Measurements from ENCODE around the gene PRSS36. TPM values are rescaled to one million over a fixed set of nuclear protein-coding genes. Genes with fewer than 3 reads are reported as not detected.
"Not testable (repeated sequence)": the region's sequence is repeated elsewhere in the genome, so short reads cannot be mapped to it uniquely, and the experiment has no call there.

The PRSS36 gene
- total RNA-seq (2012; rRNA removed), result 0.25 and 0.66 TPM in 2 replicates

DNA sequence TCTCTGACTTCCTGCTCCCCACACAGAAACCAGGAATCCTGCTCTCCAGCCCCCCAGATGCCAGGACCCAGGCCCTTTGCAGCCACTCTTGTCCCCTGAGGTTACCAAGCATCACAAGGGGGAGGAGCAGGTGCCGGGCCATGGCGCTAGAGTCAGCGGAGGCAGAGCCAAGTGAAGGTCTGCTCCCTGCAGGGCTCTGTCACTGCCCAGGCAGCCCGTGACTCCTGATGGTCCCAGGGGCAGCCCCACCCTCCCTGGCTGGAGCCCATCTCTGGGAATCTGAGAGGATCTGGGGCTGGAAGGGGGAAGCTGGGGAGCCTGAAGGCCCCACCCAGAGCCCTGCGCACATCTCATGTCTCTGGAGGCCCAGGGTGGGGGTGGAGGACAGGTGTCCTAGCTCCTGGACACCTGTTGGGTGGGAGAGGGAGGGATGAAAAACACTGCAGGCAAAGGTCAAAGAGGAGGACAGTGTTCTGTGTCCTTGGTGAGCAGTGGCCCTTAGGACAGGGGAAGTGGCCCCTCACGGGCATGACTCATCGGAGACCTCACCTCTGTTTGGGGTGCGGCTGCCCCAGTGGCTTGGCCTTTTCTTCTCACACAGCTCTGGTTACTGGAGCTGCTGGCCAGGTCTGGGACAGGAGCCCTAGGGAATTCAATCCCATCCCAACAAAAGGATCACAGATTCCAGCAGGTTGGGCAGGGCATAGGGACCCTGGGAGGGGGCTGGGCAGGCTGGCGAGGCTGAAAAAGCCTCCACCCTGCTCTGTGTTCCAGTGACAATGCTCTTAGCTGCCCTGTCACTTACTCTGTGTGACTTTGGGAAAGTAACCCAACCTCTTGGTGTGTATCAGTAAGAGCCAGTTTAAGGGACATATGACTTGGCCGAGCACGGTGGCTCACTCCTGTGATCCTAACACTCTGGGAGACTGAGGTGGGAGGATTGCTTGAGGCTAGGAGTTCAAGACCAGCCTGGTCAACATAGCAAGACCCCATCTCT lies at the start of gene PRSS36:
Gene PRSS36, minus strand, starts transcription at position 173 of the 997 bp plus-strand sequence. Its CDS starts 31 bp downstream, at position 142.
- Histone ChIP-seq H3K9me3 (replicated peaks; ENCODE audit: low read length) (no peaks in the 10 kb centered on the region), H3K36me3 (ENCODE audit: insufficient read depth, low read length) (no peaks in the 10 kb centered on the region), H3K27me3 (ENCODE audit: control insufficient read depth, insufficient read depth, low read length) (peaks cover 44% of the 10 kb centered on the region), H3K4me1 (ENCODE audit: control insufficient read depth, insufficient read depth, low read length) (no peaks in the 10 kb centered on the region), H3K4me2 (ENCODE audit: low read length) (no peak within 1 kb of the TSS), H3K9ac (ENCODE audit: low read depth, low read length) (no peak within 1 kb of the TSS), H3K4me3 (ENCODE audit: low read length) (no peak within 1 kb of the TSS)

DNA sequence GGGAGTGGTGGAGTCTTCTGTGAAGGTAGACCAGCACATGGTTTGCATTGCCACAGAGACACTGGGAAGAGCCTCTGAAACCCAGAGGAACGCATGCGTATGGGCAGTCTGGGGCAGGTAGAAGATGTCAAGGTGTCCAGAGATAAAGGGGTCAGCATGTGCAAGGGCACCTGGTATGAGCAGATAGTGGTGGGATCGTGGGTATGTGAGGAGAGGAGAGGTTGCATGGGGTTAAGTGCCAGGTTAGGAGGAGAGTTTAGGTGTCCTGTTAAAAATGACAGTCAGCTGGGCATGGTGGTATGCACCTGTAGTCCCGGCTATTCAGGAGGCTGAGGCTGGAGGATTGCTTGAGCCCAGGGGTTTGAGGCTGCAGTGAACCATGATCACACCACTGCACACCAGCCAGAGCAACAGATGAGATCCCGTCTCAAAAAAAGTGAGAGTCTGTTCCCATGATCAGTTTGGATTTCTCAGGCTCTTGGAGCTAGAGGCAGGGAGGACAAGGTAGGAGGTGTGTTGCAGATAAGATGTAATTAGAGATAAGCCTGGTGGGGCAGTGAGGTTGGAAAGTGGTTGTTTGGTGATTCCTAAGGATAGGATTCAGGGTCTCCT lies 49.7 kb upstream of the PRSS36 start:
- H3K4me1 ChIP-seq (ENCODE audit: control insufficient read depth, insufficient read depth, low read length), result peaks cover 17% of the 10 kb centered on the region

DNA sequence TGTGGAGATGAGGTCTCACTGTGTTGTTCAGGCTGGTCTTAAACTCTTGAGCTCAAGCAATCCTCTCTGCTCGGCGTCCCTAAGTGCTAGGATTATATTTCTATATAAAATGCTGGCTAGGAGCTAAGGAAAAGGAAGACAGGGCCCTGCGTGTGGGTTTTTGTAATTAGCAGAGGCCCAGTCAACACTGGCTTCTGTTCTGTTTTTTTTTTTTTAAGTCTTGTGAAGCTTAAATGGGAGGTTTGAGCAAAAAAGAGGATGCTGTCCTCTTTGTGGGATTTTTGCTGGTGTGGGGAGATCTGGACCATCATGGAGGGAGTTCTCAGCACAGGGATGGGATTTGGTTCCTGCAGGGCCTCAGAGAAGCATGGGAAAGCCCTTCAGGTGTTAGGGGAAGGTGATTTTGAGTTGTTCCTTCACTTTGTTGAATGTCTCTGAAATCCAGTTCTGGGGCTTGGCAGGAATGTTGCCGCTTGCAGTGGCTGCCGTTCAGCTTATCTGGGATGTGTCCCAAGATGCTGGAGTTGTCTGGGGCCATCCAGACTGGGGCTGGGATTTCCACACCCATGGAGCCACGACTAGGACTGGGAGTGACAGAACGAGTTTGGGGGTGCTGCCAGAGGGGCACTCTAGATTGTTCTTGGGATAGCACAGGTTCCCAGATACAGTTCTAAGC lies 48.5 kb upstream of the PRSS36 start:
- Histone ChIP-seq H3K4me2 (ENCODE audit: low read length) (no peak overlapping the region), H3K36me3 (ENCODE audit: insufficient read depth, low read length) (peaks cover 49% of the 10 kb centered on the region), H3K4me3 (ENCODE audit: low read length) (no peak overlapping the region), H3K27me3 (ENCODE audit: control insufficient read depth, insufficient read depth, low read length) (no peaks in the 10 kb centered on the region), H3K9me3 (replicated peaks; ENCODE audit: low read length) (no peaks in the 10 kb centered on the region), H3K4me1 (ENCODE audit: control insufficient read depth, insufficient read depth, low read length) (peaks cover 17% of the 10 kb centered on the region), H3K9ac (ENCODE audit: low read depth, low read length) (no peak overlapping the region)

More for the DNA sequence above, 49.7 kb upstream of the PRSS36 start:
- Histone ChIP-seq H3K9ac (ENCODE audit: low read depth, low read length) (no peak overlapping the region), H3K9me3 (replicated peaks; ENCODE audit: low read length) (no peaks in the 10 kb centered on the region), H3K27me3 (ENCODE audit: control insufficient read depth, insufficient read depth, low read length) (no peaks in the 10 kb centered on the region), H3K4me3 (ENCODE audit: low read length) (no peak overlapping the region), H3K4me2 (ENCODE audit: low read length) (no peak overlapping the region), H3K36me3 (ENCODE audit: insufficient read depth, low read length) (peaks cover 37% of the 10 kb centered on the region)

DNA sequence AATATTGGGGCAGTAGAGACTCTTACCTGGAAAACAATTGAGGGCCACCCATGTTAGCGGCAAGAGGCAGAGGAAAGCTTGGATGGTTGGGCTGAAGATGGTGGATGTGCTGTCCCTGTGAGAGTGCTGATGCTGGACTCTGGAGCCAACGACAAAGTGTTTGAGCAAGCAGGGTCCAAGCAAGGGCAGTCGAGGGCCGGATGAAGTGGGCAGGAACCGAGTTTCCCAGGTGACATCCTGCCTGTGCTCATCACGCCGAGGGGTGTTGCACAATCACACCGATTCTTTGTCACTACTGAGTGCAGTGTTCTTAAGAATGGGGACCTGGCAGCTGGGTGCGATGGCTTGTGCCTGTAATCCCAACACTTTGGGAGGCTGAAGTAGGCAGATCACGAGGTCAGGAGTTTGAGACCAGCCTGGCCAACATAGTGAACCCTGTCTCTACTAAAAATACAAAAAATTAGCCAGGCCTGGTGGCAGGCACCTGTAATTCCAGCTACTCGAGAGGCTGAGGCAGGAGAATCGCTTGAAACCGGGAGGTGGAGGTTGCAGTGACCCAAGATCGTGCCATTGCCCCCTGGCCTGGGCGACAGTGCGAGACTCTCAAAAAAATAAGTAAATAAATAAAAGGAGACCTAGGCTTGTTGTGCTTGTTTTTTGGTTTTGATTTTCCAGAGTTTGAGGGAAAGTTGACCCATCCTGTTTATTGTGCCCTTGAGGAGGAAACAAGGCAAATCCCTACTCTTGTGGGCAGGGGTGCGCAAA lies 46.6 kb upstream of the PRSS36 start:
- H3K9ac ChIP-seq (ENCODE audit: low read depth, low read length), result no peak overlapping the region
- peaks cover 8% of the 10 kb centered on the region for H3K4me1 ChIP-seq (ENCODE audit: control insufficient read depth, insufficient read depth, low read length)
- H3K9me3 ChIP-seq (replicated peaks; ENCODE audit: low read length), result no peaks in the 10 kb centered on the region
- H3K4me2 ChIP-seq (ENCODE audit: low read length), result no peak overlapping the region
- H3K36me3 ChIP-seq (ENCODE audit: insufficient read depth, low read length), result peaks cover 67% of the 10 kb centered on the region
- H3K4me3 ChIP-seq (ENCODE audit: low read length), result no peak overlapping the region
- no peaks in the 10 kb centered on the region for H3K27me3 ChIP-seq (ENCODE audit: control insufficient read depth, insufficient read depth, low read length)

DNA sequence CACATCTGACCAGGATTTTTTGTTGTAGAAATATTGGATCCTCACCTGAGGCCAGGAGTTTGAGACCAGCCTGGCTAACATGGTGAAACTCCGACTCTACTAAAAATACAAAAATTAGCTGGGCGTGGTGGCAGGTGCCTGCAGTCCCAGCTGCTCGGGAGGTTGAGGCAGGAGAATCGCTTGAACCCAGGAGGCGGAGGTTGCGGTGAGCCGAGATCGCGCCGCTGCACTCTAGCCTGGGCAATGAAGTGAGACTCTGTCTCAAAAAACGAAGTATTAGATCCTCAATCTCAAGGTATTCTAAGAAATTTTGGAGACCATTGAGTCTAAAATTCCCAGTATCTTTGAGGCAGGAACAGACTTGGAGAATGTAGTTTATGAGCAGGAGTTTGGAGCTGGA lies 46.0 kb upstream of the PRSS36 start:
- not testable (repeated sequence) for H3K4me3 ChIP-seq (ENCODE audit: low read length); H3K4me2 ChIP-seq (ENCODE audit: low read length); H3K27me3 ChIP-seq (ENCODE audit: control insufficient read depth, insufficient read depth, low read length); H3K9ac ChIP-seq (ENCODE audit: low read depth, low read length); H3K4me1 ChIP-seq (ENCODE audit: control insufficient read depth, insufficient read depth, low read length); H3K9me3 ChIP-seq (replicated peaks; ENCODE audit: low read length)
- peaks cover 74% of the 10 kb centered on the region for H3K36me3 ChIP-seq (ENCODE audit: insufficient read depth, low read length)

DNA sequence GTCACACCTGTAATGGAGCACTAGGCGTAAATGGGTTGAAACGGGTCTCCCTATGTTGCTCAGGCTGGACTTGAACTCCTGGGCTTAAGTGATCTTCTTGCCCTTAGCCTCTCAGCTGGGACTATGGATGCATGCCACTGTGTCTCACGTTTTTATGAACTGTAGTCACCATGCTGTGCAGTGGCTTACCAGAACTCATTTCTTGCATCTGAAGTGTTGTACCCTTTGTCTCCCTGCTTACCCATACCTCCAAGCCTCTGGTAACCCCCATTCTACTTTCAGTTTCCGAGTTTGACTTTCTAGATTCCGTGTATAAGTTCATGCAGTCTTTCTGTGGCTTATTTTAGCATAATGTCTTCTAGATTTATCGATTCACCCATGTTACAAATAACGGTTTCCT lies 45.0 kb upstream of the PRSS36 start:
- no peaks in the 10 kb centered on the region for H3K9me3 ChIP-seq (replicated peaks; ENCODE audit: low read length)
- H3K9ac ChIP-seq (ENCODE audit: low read depth, low read length), result no peak overlapping the region
- no peak overlapping the region for H3K4me3 ChIP-seq (ENCODE audit: low read length)
- no peak overlapping the region for H3K4me2 ChIP-seq (ENCODE audit: low read length)
- H3K36me3 ChIP-seq (ENCODE audit: insufficient read depth, low read length), result peaks cover 84% of the 10 kb centered on the region
- H3K4me1 ChIP-seq (ENCODE audit: control insufficient read depth, insufficient read depth, low read length), result no peaks in the 10 kb centered on the region
- H3K27me3 ChIP-seq (ENCODE audit: control insufficient read depth, insufficient read depth, low read length), result no peaks in the 10 kb centered on the region

DNA sequence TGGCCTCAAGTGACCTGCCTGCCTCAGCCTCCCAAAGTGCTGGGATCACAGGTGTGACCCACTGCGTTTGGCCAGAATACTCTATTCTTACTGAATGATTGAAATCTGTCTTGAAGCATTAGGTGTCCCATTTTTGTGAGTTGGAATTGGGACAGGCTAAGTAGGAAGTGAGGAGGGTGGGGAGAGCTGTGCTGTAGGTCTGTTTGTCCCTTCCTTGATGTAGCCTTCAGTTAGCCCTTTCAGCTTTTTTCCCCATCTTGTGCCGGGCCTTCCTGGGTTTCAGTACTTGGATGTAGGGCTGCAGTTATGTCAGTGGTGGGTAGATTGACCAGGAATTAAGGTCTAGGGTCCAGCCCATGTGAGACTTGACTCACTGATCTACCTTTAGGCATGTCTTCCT lies 44.0 kb upstream of the PRSS36 start:
- no peak overlapping the region for H3K4me3 ChIP-seq (ENCODE audit: low read length)
- no peaks in the 10 kb centered on the region for H3K9me3 ChIP-seq (replicated peaks; ENCODE audit: low read length)
- H3K4me1 ChIP-seq (ENCODE audit: control insufficient read depth, insufficient read depth, low read length), result no peaks in the 10 kb centered on the region
- H3K9ac ChIP-seq (ENCODE audit: low read depth, low read length), result no peak overlapping the region
- H3K4me2 ChIP-seq (ENCODE audit: low read length), result no peak overlapping the region
- no peaks in the 10 kb centered on the region for H3K27me3 ChIP-seq (ENCODE audit: control insufficient read depth, insufficient read depth, low read length)
- H3K36me3 ChIP-seq (ENCODE audit: insufficient read depth, low read length), result peaks cover 85% of the 10 kb centered on the region

DNA sequence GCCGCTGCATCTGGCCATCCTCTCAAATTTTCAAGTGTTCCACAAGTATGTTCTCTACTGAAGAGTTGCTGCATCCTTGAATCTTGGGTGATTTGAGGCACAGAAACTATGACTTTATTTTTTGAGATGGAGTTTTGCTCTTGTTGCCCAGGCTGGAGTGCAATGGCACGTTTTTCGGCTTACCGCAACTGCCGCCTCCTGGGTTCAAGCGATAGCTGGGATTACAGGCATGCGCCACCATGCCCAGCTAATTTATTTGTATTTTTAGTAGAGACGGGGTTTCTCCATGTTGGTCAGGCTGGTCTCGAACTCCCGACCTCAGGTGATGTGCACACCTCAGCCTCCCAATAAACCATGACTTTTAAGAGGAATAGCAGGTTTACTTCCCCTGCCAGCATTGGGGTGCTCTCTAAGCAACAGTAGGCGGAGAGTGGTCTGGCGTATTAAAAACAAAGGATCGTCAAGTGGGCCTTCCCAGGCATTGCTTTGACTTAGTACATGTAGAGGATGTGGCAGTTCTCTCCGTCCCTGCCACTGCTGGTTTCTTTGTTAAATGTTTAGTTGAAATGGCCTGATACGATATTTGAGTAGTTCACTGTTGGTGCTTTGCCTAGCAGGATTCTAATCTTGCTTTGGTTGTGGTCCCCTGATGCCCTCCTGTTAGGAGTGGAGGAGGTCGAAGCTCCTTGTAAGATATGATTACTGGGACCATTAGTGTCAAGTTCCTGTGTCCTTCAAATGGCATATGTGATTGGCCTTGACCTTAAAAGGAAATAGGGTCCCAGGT lies 43.2 kb upstream of the PRSS36 start:
- Histone ChIP-seq H3K27me3 (ENCODE audit: control insufficient read depth, insufficient read depth, low read length) (no peaks in the 10 kb centered on the region), H3K9me3 (replicated peaks; ENCODE audit: low read length) (no peaks in the 10 kb centered on the region), H3K4me2 (ENCODE audit: low read length) (no peak overlapping the region), H3K4me1 (ENCODE audit: control insufficient read depth, insufficient read depth, low read length) (no peaks in the 10 kb centered on the region), H3K36me3 (ENCODE audit: insufficient read depth, low read length) (peaks cover 88% of the 10 kb centered on the region), H3K9ac (ENCODE audit: low read depth, low read length) (no peak overlapping the region), H3K4me3 (ENCODE audit: low read length) (no peak overlapping the region)

DNA sequence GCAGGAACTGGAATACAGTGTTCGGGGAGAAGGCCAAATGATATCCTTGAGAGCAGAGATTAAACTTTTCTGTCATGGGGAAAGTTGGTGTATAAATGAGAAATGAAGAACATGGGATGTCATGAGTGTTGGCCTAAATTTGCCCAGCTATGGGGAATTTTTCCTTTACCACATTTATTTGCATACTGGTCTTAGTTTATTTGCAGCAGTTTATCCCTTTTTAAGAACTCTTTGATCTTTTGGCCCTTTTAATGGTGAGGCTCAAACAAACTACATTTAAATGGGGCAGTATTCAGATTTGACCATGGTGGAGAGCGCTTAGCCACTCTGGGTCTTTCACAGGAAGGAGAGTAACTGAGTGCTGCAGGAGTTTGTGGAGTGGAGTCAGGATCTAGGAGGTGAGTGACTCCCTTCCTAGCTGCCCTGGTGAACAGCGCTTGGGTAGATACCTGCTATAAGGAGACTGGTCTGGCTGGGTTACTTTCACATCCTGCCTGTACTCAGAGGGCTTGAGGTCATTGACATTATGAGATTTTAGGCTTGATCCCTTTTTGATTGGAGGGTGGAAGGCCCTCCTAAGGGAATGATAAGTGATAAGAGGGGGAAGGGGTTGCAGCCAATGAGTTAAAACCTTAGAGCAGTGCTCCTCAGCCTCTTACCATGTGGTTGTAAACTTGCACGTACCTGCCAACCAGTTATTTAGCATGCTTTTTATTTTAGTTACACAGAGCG lies 42.0 kb upstream of the PRSS36 start:
- H3K9ac ChIP-seq (ENCODE audit: low read depth, low read length), result no peak overlapping the region
- H3K9me3 ChIP-seq (replicated peaks; ENCODE audit: low read length), result no peaks in the 10 kb centered on the region
- no peak overlapping the region for H3K4me2 ChIP-seq (ENCODE audit: low read length)
- H3K27me3 ChIP-seq (ENCODE audit: control insufficient read depth, insufficient read depth, low read length), result no peaks in the 10 kb centered on the region
- no peaks in the 10 kb centered on the region for H3K4me1 ChIP-seq (ENCODE audit: control insufficient read depth, insufficient read depth, low read length)
- H3K36me3 ChIP-seq (ENCODE audit: insufficient read depth, low read length), result peaks cover 99% of the 10 kb centered on the region
- H3K4me3 ChIP-seq (ENCODE audit: low read length), result no peak overlapping the region

DNA sequence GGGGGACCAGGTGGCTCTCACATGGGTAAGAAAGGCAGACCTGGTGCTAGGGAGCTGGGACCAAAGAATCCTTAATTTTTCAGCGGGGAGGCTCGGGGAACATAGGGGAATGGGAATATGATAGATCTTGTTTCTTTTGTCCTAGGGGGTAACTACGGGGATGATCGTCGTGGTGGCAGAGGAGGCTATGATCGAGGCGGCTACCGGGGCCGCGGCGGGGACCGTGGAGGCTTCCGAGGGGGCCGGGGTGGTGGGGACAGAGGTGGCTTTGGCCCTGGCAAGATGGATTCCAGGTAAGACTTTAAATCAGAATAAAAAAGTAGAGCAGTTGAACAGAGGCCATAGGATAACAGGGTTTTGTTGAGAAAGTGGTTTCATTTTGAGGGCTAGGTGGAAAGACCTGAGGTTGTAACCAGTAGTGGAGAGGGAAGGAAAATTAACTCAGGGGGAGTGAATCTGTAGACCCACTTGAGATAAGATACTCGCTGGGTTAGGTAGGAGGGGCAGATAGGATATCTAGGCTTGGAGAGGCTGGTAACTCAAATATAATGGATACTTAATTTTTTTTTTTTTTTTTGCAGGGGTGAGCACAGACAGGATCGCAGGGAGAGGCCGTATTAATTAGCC lies 41.1 kb upstream of the PRSS36 start:
- Histone ChIP-seq H3K36me3 (ENCODE audit: insufficient read depth, low read length) (peaks cover 100% of the 10 kb centered on the region), H3K4me2 (ENCODE audit: low read length) (no peak overlapping the region), H3K27me3 (ENCODE audit: control insufficient read depth, insufficient read depth, low read length) (no peaks in the 10 kb centered on the region), H3K4me1 (ENCODE audit: control insufficient read depth, insufficient read depth, low read length) (no peaks in the 10 kb centered on the region), H3K4me3 (ENCODE audit: low read length) (no peak overlapping the region), H3K9me3 (replicated peaks; ENCODE audit: low read length) (no peaks in the 10 kb centered on the region), H3K9ac (ENCODE audit: low read depth, low read length) (no peak overlapping the region)

Data from skeletal muscle satellite cell (primary cell).